GM19240 (cell line): ENCODE data around the gene PSPC1.
"Not testable (repeated sequence)": the region's sequence is repeated elsewhere in the genome, so short reads cannot be mapped to it uniquely, and the experiment has no call there.

Source experiments
- DNase-seq: peaks from one replicate; pipeline ENCODE4 v3.0.0; 2011; ENCODE audit warnings: low spot score; ENCODE audit not compliant: insufficient read length

Gene PSPC1

DNA sequence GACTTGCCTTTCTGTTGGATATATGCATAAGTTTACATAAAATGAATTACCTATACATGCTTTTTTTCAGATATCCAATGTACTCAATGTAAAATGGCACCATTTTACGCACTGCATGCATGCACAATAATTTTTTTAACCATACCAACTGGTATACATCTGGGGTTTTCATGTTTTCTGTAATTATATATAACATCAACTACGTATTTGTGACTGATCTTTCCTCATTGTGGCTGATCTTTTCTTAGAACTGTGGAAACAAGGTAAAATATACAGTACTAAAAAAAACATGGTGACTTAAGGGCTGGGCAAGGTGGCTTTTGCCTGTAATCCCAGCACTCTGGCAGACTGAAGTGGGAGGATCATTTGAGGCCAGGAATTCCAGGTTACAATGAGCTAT lies 18.5 kb downstream of the PSPC1 start:
- no peak for DNase-seq

DNA sequence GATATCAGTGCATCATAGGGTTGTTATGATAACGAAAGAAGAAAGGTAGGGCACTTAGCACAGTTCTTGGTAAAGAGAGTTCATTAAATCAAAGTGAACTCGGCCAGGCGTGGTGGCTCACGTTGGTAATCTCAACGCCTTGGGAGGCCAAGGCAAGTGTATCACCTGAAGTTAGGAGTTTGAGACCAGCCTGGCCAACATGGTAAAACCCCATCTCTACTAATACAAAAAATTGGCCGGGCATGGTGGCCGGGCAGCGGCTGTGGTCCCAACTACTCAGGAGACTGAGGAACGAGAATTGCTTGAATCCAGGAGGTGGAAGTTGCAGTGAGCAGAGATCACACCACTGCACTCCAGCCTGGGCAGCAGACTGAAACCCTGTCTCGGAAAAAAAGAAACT lies 19.1 kb downstream of the PSPC1 start:
- no peak for DNase-seq

- DNase-seq = no peak
These were observed 23.1 kb downstream of the PSPC1 start for GRCh38 chr13:19759669-19760068.

- no peak for DNase-seq
These were observed 40.1 kb downstream of the PSPC1 start for GRCh38 chr13:19742643-19743042.

DNA sequence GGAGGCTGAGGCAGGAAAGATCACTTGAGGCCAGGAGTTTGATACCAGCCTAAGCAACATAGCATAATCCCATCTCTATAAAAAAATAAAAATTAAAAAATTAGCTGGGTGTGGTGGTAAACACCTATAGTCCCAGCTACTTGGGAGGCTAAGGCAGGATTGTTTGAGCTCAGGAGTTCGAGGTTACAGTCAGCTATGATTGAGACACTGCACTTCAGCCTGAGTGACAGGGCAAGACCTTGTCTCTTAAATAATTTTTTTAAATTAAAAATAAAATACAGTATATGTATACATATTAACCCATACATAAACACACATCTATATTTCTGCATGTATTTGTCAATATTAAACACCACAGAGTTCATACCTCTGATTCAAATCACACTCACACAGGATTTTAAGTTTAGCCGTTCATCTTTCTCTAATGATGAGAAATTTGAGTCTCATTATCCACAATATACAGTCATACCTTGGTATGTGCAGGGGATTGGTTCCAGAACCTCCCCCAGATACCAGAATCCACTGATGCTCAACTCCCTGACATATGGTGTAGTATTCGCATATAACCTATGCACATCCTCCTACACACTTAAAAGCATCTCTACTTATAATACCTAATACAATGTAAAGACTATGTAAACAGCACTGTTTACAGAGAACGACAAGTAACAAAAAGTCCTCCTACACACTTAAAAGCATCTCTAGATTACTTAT lies 44.7 kb downstream of the PSPC1 start:
- DNase-seq = no peak

DNA sequence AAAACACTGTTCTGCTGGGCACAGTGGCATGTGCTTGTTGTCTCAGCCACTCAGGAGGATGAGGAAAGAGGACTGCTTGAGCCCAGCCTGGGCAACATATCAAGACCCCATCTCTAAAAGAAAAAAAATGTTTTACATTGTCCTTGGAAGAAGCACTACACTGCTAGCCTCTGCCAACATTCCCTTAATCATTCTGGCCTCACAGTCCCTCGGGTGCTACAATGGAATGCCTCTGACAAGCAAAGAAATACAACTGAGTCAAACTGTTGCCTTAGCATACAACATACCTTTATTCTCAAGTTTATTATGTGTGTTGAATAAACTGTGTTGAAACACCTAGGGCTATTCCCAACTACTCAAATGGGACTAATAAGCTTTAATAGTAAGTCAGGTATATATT lies 56.1 kb downstream of the PSPC1 start:
- no peak for DNase-seq

DNA sequence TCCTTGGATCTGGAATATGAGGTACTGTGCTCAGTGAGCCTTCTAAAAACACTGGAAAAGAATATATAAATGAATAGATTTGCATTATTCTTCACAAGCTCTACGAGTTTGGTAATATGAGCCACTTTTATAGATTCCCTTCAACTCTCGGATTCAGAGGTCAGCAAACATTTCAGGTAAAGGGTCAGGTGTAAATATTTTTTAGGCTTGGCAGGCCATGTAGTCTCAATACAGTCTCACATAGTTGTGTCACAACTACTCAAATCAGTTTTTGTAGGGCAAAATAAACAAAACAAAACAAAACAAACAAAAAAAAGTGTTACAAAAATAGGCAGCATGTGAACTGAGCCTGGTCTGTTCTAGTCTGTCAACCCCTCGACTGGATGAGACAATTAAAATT lies 57.4 kb downstream of the PSPC1 start:
- no peak for DNase-seq

GRCh38 chr13:19720039-19720438 lies 62.7 kb downstream of the PSPC1 start:
- no peak for DNase-seq

- no peak for DNase-seq
These were observed 69.4 kb downstream of the PSPC1 start for GRCh38 chr13:19713186-19713965.

DNA sequence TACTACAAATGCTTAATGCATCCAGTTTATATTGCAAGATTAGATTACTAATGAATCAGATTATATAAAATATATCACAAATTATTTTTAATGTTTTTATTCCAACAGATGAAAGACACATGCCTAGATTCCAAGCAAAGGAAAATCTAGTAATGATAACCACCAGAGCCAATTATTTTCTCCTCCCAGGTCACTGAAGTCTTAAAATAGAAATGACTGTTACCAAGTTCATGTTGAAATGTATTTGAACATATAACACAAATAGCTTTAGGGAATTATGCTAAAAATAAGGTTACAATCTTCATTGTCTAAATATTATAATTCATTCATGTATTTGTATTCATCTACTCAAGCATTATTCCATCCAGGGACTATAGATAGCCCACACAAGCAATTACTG lies 73.0 kb downstream of the PSPC1 start:
- DNase-seq = not testable (repeated sequence)

DNA sequence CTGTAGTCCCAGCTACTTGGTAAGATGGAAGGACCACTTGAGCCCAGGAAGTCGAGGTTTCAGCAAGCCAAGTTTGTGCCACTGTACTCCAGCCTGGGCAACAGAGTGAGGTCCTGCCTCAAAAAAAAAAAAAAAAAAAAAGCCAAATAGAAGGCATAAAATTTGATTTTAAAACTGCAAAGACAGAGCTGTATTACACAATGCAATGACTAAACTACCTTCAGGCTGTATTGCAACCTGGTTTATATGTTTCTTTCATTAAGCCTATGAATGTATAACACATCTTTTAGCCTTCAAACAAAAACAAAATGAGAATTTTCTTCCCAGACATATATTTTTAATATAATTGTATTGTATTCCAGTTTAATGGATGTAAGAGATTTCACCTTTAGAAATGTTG lies 73.7 kb downstream of the PSPC1 start:
- DNase-seq = not testable (repeated sequence)

- DNase-seq = not testable (repeated sequence)
These were observed 78.5 kb downstream of the PSPC1 start for GRCh38 chr13:19704256-19704655.

GRCh38 chr13:19701619-19702018 lies 81.1 kb downstream of the PSPC1 start:
- DNase-seq = not testable (repeated sequence)

DNA sequence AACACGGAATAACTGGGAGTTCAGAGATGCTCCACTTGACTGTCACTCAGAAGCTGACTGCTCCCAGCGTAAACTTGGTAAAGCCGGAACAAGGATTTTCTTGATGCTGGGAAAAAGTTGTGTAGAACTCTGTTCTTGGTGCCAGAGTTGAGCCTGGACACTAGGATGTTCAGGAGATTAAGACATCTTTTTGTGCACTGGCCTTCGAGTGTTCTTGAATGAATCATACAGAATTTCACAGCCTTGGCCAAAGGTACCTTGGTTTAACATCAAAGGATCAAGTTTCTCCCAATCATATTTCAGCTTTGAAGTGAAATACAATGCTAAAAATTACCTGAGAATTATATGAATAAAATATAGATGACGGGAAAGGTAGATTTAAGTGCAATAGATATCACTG lies 81.8 kb downstream of the PSPC1 start:
- not testable (repeated sequence) for DNase-seq

GRCh38 chr13:19695829-19696228 lies 86.9 kb downstream of the PSPC1 start:
- DNase-seq = no peak

DNA sequence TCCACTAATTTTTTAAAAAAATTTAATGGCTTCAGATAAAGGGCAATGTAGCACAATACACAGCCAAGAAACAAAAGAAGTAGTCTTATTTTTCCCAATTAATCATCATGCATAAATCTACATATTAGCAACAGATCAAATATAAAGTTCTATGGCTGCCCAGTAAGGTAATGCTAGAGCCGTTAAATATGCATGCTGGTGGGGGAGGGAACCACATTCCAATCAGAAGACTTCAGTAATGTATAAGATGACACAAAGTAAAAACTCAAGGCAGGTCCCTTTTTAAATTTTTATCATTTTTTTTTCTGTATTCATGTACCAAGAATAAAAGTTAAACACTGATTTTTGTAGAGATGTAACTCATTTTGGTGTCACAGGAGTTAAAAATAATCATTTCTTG lies 87.3 kb downstream of the PSPC1 start:
- DNase-seq = no peak

DNA sequence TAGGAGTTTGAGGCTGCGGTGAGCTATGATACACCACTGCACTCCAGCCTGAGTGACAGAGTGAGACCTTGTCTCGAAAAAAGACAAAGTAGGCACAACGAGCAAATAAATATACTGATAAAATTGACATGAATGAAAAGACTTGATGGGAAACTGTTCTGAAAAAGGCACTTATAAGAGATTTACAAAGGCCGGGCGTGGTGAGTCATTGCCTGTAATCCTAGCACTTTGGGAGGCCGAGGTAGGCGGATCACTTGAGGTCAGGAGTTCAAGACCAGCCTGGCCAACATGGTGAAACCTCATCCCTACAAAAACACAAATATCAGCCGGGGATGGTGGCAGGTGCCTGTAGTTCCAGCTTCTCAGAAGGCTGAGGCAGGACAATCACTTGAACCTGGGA lies 91.3 kb downstream of the PSPC1 start:
- DNase-seq = not testable (repeated sequence)

DNA sequence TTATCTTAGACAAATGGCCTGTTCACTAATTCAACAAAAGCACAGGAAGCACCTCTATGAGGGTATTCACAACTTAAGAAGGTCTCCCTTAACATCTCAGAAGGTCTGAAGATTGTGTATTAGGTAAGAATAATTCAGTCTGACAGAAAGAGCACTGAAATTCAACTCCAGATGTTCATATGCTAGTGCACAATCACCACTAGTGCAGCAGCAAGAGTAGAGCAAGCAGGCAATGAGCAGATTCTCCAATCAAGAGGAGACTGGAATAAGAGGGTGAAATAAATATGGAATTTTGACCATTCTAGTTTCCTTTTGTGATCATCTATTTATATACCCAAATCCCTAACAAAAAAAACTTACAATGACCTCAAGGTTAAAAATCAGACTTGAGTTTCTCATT lies 97.3 kb downstream of the PSPC1 start:
- DNase-seq = no peak

DNA sequence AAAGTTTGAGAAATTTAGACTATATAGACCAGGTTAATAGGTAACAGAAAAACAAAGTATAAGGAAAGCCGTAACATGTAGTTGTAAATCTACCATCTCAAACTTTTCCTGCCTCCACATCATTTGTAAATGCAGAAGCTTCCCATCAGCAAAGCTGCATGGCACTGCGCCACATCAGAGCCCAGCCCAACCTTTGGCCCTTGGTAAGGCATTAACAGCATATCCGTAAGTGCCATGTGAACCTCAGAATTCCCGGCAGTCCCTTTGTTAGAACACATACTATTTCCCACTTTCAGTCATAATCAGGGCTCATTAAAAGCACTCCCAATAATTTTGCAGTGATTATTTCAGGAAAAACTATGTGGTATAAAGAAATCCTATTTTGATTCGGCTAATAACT lies 97.7 kb downstream of the PSPC1 start:
- no peak for DNase-seq

DNA sequence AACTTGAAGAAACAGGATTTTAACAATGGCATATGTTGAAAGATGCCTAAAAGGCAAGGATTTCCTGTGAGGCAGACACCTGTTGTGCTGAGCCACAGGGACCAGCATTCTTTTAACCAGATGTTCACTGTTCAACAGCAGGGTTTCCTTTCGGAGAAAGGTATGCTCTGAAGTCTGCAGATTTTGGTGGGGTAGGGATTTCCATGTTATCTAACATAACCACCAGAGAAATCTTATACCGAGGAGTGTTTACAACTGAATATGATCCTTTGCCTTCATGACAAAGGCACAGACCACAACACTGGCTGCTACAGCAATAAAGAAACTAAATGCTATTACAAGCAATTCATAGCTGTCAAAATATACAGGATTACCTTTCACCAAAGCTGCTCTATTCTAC lies 101.2 kb downstream of the PSPC1 start:
- no peak for DNase-seq

- DNase-seq = no peak
These were observed 102.0 kb downstream of the PSPC1 start for GRCh38 chr13:19680751-19681150.

DNA sequence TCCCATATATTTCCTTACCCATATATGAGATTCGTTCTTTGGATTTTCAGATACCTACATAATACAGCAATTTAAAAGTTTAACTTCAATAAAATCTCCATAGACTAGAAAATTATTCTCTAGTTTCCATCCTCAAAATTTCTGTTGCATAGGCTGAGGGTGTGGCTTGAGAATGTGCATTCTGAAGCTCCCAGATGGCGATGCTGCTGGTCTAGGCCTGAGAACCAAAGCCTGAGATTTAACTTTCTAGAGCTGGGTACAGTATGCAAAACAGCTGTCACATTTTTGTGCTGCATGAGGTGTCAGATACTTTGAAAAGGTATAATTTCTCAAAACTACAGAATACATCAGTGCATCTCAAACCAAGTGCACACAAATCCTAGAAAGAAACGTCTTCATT lies 106.6 kb downstream of the PSPC1 start:
- DNase-seq = no peak

GRCh38 chr13:19674898-19675297 lies 107.8 kb downstream of the PSPC1 start:
- no peak for DNase-seq
